ENCODE results near the gene RSPH1. TPM values are rescaled to one million over a fixed set of nuclear protein-coding genes. Genes with fewer than 3 reads are reported as not detected.

The RSPH1 gene
- total RNA-seq (under 1 TPM in 1 of 2 donors, not detected in 1; 0.47 TPM), total RNA-seq (0.23 reads per million in 2 donors)

GRCh38 chr21:42496120-42496838, at the start of gene RSPH1:
Gene RSPH1, minus strand, starts transcription at chr21:42496224. Its CDS starts 38 bp downstream, at chr21:42496186.
- ATAC-seq (peak; percentile 97), DNase-seq (peak; percentile 98 to 99 (median 98))
- H3K4me1 Mint-ChIP-seq: peaks cover 9% of the 10 kb centered on the region
- H3K36me3 Mint-ChIP-seq (ENCODE audit: low read depth): no peaks in the 10 kb centered on the region
- no peaks in the 10 kb centered on the region for H3K9me3 ChIP-seq (ENCODE audit: control insufficient read depth, low read length, poor library complexity, severe bottlenecking)
- peak within 1 kb of the TSS; percentile 97 for H3K4me3 Mint-ChIP-seq
- H3K27ac Mint-ChIP-seq: peak within 1 kb of the TSS; percentile 93
- H3K27me3 Mint-ChIP-seq: peaks cover 16% of the 10 kb centered on the region

GRCh38 chr21:42545745-42546144, 49.7 kb upstream of the RSPH1 start:
- Mint-ChIP-seq H3K27ac (no peak overlapping the region), H3K27me3 (no peaks in the 10 kb centered on the region), H3K4me1 (peaks cover 8% of the 10 kb centered on the region), H3K4me3 (no peak overlapping the region), H3K36me3 (ENCODE audit: low read depth) (peaks cover 17% of the 10 kb centered on the region)
- DNase-seq: no peak
- no peak for ATAC-seq
- H3K9me3 ChIP-seq (ENCODE audit: control insufficient read depth, low read length, poor library complexity, severe bottlenecking): no peaks in the 10 kb centered on the region

- DNase-seq (no peak), ATAC-seq (no peak)
- H3K4me1 Mint-ChIP-seq: peaks cover 8% of the 10 kb centered on the region
- peak overlapping the region; percentile 73 for H3K27ac Mint-ChIP-seq
- no peaks in the 10 kb centered on the region for H3K9me3 ChIP-seq (ENCODE audit: control insufficient read depth, low read length, poor library complexity, severe bottlenecking)
- peaks cover 17% of the 10 kb centered on the region for H3K36me3 Mint-ChIP-seq (ENCODE audit: low read depth)
- no peak overlapping the region for H3K4me3 Mint-ChIP-seq
- H3K27me3 Mint-ChIP-seq: no peaks in the 10 kb centered on the region
Observed at GRCh38 chr21:42545317-42545716, 49.3 kb upstream of the RSPH1 start.

- peaks cover 15% of the 10 kb centered on the region for H3K36me3 Mint-ChIP-seq (ENCODE audit: low read depth)
- no peak for ATAC-seq
- peak overlapping the region; percentile 73 for H3K27ac Mint-ChIP-seq
- H3K4me1 Mint-ChIP-seq: peaks cover 10% of the 10 kb centered on the region
- no peaks in the 10 kb centered on the region for H3K9me3 ChIP-seq (ENCODE audit: control insufficient read depth, low read length, poor library complexity, severe bottlenecking)
- H3K27me3 Mint-ChIP-seq: no peaks in the 10 kb centered on the region
- no peak overlapping the region for H3K4me3 Mint-ChIP-seq
- no peak for DNase-seq
Observed at GRCh38 chr21:42544544-42544943, 48.5 kb upstream of the RSPH1 start.

- no peak for DNase-seq
- no peaks in the 10 kb centered on the region for H3K27me3 Mint-ChIP-seq
- H3K27ac Mint-ChIP-seq: no peak overlapping the region
- H3K4me1 Mint-ChIP-seq: peaks cover 9% of the 10 kb centered on the region
- no peak for ATAC-seq
- H3K36me3 Mint-ChIP-seq (ENCODE audit: low read depth): peaks cover 12% of the 10 kb centered on the region
- no peak overlapping the region for H3K4me3 Mint-ChIP-seq
- no peaks in the 10 kb centered on the region for H3K9me3 ChIP-seq (ENCODE audit: control insufficient read depth, low read length, poor library complexity, severe bottlenecking)
Observed at GRCh38 chr21:42543106-42543847, 47.3 kb upstream of the RSPH1 start.

- H3K4me3 Mint-ChIP-seq: no peak overlapping the region
- no peaks in the 10 kb centered on the region for H3K9me3 ChIP-seq (ENCODE audit: control insufficient read depth, low read length, poor library complexity, severe bottlenecking)
- H3K27ac Mint-ChIP-seq: no peak overlapping the region
- DNase-seq: no peak
- no peak for ATAC-seq
- no peaks in the 10 kb centered on the region for H3K27me3 Mint-ChIP-seq
- H3K4me1 Mint-ChIP-seq: peaks cover 11% of the 10 kb centered on the region
- peaks cover 6% of the 10 kb centered on the region for H3K36me3 Mint-ChIP-seq (ENCODE audit: low read depth)
Observed at GRCh38 chr21:42542596-42542995, 46.6 kb upstream of the RSPH1 start.

GRCh38 chr21:42542196-42542595, 46.2 kb upstream of the RSPH1 start:
- Mint-ChIP-seq H3K36me3 (ENCODE audit: low read depth) (peaks cover 6% of the 10 kb centered on the region), H3K4me3 (no peak overlapping the region), H3K27me3 (no peaks in the 10 kb centered on the region), H3K27ac (no peak overlapping the region), H3K4me1 (peaks cover 11% of the 10 kb centered on the region)
- ATAC-seq (no peak), DNase-seq (no peak)
- H3K9me3 ChIP-seq (ENCODE audit: control insufficient read depth, low read length, poor library complexity, severe bottlenecking): no peaks in the 10 kb centered on the region

- no peak for DNase-seq
- Mint-ChIP-seq H3K36me3 (ENCODE audit: low read depth) (peaks cover 6% of the 10 kb centered on the region), H3K4me3 (no peak overlapping the region), H3K27me3 (no peaks in the 10 kb centered on the region), H3K4me1 (peaks cover 11% of the 10 kb centered on the region), H3K27ac (no peak overlapping the region)
- H3K9me3 ChIP-seq (ENCODE audit: control insufficient read depth, low read length, poor library complexity, severe bottlenecking): no peaks in the 10 kb centered on the region
- no peak for ATAC-seq
Observed at GRCh38 chr21:42541618-42542017, 45.6 kb upstream of the RSPH1 start.

- ATAC-seq (no peak), DNase-seq (no peak)
- no peaks in the 10 kb centered on the region for H3K9me3 ChIP-seq (ENCODE audit: control insufficient read depth, low read length, poor library complexity, severe bottlenecking)
- Mint-ChIP-seq H3K27ac (no peak overlapping the region), H3K36me3 (ENCODE audit: low read depth) (peaks cover 6% of the 10 kb centered on the region), H3K27me3 (no peaks in the 10 kb centered on the region), H3K4me3 (no peak overlapping the region), H3K4me1 (peaks cover 11% of the 10 kb centered on the region)
Observed at GRCh38 chr21:42541174-42541573, 45.1 kb upstream of the RSPH1 start.

- H3K9me3 ChIP-seq (ENCODE audit: control insufficient read depth, low read length, poor library complexity, severe bottlenecking): no peaks in the 10 kb centered on the region
- Mint-ChIP-seq H3K36me3 (ENCODE audit: low read depth) (peaks cover 6% of the 10 kb centered on the region), H3K4me3 (no peak overlapping the region), H3K27ac (peak overlapping the region; percentile 81), H3K27me3 (no peaks in the 10 kb centered on the region), H3K4me1 (peaks cover 12% of the 10 kb centered on the region)
- DNase-seq (no peak), ATAC-seq (no peak)
Observed at GRCh38 chr21:42540396-42540795, 44.4 kb upstream of the RSPH1 start.

GRCh38 chr21:42539931-42540343, 43.9 kb upstream of the RSPH1 start:
- Mint-ChIP-seq H3K27ac (peak overlapping the region; percentile 81), H3K36me3 (ENCODE audit: low read depth) (peaks cover 6% of the 10 kb centered on the region)

GRCh38 chr21:42539342-42539741, 43.3 kb upstream of the RSPH1 start:
- Mint-ChIP-seq H3K27ac (no peak overlapping the region), H3K4me3 (no peak overlapping the region), H3K4me1 (peaks cover 9% of the 10 kb centered on the region), H3K27me3 (no peaks in the 10 kb centered on the region), H3K36me3 (ENCODE audit: low read depth) (peaks cover 6% of the 10 kb centered on the region)
- ATAC-seq (no peak), DNase-seq (no peak)
- H3K9me3 ChIP-seq (ENCODE audit: control insufficient read depth, low read length, poor library complexity, severe bottlenecking): no peaks in the 10 kb centered on the region

More at GRCh38 chr21:42539931-42540343, 43.9 kb upstream of the RSPH1 start:
- Mint-ChIP-seq H3K4me3 (no peak overlapping the region), H3K4me1 (peaks cover 9% of the 10 kb centered on the region), H3K27me3 (no peaks in the 10 kb centered on the region)
- ATAC-seq: no peak
- H3K9me3 ChIP-seq (ENCODE audit: control insufficient read depth, low read length, poor library complexity, severe bottlenecking): no peaks in the 10 kb centered on the region
- no peak for DNase-seq

- H3K36me3 Mint-ChIP-seq (ENCODE audit: low read depth): peaks cover 4% of the 10 kb centered on the region
- H3K4me3 Mint-ChIP-seq: no peak overlapping the region
- H3K27ac Mint-ChIP-seq: peak overlapping the region; percentile 9
- H3K27me3 Mint-ChIP-seq: no peaks in the 10 kb centered on the region
- no peaks in the 10 kb centered on the region for H3K9me3 ChIP-seq (ENCODE audit: control insufficient read depth, low read length, poor library complexity, severe bottlenecking)
- peaks cover 9% of the 10 kb centered on the region for H3K4me1 Mint-ChIP-seq
- ATAC-seq (peak; percentile 31), DNase-seq (no peak)
Observed at GRCh38 chr21:42538479-42539275, 42.7 kb upstream of the RSPH1 start.
